Ramos (cell line): ENCODE data around the gene C4orf50.

ENCODE experiments used
- in situ Hi-C: fragments of 300-500 bp; cut with MboI; formaldehyde crosslinking; loops from one replicate; pipeline ENCODE4 v1.14.3; 2022; ENCODE audit warnings: low sequenced_read_pairs; ENCODE audit not compliant: unreplicated experiment

The C4orf50 gene

DNA sequence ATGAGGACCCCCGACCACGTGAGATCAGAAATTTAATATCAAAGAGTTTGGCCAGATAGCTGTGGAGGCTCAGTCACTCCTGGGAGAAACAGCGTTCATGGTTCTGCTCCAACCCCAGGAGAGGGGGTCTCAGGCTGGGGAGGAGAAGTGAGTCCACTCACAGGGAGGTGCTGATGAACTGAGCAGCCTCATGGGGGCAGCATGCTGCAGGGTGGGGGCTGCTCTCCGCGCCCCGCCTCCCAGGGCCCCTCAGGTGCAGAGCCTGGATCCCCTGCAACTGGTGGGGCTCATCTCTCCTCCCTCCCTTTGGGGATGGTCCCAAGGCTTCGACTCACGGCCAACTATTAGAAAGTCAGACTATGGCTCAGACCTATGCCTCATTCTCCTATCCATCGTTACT is 26.6 kb upstream of the C4orf50 start:
- in situ Hi-C loops: no loop called here

DNA sequence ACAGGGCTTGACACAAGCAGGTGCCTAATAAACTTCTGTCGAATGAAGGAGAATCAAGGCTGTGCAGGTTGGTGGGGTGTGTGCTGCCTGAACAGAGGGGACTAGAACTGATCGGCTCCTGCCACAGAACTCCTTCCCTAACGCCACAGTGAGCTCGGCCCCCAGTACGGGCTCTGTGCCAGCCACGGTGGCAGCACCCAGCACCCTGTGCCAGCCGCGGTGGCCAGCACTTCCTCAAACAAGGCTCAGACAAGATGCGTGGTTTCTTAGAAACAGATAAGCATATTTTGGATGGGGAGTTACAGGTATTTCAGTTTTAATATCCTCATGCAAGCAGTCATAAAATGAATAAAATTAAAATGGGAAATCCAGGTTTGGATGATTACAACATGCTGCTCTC is 26.0 kb upstream of the C4orf50 start:
- in situ Hi-C loops: no loop called here

DNA sequence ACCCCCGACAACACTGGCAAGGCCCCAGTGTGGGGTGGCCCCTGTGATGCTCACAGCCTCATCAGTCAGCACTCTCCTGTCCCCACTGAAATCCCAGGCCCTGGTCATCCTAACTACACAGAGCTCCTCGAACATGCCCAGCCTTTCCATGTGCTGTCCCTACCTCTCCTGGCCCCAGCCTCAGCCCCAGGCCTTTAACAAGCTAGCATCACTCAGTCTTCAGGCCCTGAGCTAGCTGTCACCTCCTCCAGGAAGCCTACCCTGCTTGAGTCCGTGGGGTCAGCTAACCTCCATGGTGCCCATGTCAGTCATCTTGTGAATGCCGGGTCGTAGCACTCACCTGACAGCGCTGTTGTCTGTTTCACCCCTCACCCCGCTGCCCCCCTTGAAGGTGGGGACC is 25.6 kb upstream of the C4orf50 start:
- in situ Hi-C loops: no loop called here

- in situ Hi-C loops: no loop called here
These were observed 25.0 kb upstream of the C4orf50 start for GRCh38 chr4:6043188-6043587.

DNA sequence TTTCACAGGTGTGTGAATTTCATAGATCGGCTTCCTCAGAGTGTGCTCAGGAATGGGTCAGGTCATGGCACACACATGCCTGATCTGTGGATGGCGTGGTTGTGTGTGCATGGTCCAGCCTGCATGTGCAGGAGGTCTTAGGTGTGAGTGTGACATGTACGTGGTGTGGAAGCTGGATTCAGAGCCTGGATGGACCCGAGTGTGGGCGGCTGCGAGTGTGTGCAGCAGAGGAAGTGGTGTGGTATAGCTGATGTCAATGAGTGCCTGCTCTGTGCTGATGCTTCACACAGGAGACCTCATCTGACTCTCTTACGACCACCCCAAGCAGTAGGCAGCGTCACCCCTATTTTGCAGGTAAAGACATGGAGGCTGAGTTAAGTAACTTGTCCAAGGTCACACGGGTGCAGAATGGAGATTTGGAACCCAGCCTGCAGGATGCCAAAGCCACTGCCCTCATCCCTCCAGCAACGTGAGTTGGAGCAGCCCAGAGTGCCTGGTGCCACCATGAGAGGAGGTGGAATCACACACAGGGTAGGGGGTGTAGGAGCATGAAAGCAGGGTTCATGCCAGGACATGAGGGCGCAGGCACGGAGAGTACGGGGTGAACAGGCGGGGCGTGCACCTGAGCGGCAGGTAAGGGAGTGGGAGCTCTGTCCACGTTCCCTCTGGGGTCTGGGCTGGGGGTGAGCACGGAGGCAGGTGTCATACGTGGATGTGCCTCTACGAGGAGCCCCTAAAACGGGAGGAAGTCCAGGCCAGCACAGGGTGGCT is 24.2 kb upstream of the C4orf50 start:
- in situ Hi-C loops: no loop called here

GRCh38 chr4:6041800-6042199 is 23.6 kb upstream of the C4orf50 start:
- in situ Hi-C loops: no loop called here

GRCh38 chr4:6038711-6039110 is 20.5 kb upstream of the C4orf50 start:
- in situ Hi-C loops: no loop called here

DNA sequence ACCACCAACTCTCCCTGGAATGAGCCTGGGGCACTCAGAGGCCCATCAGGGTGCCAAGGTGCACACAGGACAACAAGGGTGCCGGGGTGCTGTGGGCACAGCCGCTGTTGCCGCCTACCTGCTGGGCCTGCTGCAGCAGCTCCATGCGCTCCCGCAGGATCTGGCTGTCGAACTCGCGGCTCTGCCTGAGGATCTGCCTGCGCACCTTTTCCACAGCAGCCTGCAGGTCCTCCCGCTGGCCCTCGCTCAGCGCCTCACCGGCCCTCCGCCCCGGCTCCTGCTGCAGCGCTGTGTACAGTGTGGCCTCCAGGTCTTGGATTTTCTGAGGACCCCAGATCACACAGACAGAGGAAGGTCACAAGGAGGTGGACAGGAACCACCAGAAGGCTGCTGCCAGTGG is 17.6 kb upstream of the C4orf50 start:
- in situ Hi-C loops: no loop called here

DNA sequence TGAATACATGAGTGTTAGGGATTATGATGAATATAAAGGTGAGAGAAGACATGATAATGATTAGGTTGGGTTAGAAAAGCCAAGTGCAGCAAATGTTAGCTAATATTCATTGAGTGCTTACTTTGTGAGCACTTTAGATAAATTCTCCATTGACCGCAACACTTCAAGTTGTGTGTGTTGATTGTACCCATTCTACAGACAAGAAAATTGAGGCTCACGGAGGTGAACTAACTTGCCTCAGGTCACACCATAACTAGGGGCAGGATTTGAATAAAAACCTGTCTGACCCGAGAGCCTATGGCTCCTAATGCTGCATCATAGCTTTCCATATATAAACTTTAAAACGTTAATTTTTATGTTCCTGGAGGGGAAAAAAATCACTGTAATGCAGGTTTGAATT is 15.2 kb upstream of the C4orf50 start:
- in situ Hi-C loops: no loop called here

GRCh38 chr4:6032249-6033244 is 14.3 kb upstream of the C4orf50 start:
- in situ Hi-C loops: no loop called here

GRCh38 chr4:6031846-6032245 is 13.6 kb upstream of the C4orf50 start:
- in situ Hi-C loops: no loop called here

GRCh38 chr4:6030679-6031078 is 12.4 kb upstream of the C4orf50 start:
- in situ Hi-C loops: no loop called here

GRCh38 chr4:6029254-6029653 is 11.0 kb upstream of the C4orf50 start:
- in situ Hi-C loops: no loop called here

DNA sequence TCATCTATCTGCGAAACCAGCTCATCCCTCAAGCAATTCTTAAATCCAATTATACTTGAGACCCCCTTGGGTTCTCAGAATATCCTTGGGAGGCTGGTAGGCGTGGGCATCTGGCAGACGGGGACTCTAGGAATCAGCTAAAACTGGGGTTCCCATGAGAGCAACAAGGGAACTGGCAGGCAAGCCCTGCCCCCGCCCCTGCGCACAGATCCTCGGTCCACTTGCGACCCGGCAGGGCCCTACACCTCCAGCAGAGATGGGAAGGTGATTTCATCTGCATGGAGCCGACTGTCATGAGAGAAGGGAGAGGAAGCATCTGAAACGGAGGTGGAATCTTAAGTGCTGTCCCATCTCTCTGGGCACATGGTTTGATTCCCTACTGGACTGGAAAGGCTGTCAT is 9.9 kb upstream of the C4orf50 start:
- in situ Hi-C loops: no loop called here

DNA sequence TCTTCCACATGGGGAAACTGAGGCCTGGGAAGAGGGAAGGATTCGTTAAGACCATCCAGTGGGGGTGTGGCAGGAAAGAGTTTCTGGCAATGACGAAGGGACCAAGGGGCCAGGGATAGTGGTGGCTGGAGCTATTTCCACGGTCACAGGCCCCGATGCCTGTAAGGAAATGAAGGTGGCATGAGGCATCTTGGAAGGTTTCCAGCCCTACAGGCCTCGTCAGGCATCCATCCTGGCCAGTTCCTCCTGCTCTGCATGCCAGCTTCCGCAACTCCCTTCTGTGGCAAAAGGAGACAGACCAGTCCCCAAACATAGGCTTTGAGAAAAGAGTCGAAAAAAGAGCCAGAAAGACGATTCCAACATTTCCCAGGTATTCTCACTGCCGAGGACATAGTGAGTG is 9.2 kb upstream of the C4orf50 start:
- in situ Hi-C loops: no loop called here

GRCh38 chr4:6024313-6024960 is 6.2 kb upstream of the C4orf50 start:
- in situ Hi-C loops: no loop called here

DNA sequence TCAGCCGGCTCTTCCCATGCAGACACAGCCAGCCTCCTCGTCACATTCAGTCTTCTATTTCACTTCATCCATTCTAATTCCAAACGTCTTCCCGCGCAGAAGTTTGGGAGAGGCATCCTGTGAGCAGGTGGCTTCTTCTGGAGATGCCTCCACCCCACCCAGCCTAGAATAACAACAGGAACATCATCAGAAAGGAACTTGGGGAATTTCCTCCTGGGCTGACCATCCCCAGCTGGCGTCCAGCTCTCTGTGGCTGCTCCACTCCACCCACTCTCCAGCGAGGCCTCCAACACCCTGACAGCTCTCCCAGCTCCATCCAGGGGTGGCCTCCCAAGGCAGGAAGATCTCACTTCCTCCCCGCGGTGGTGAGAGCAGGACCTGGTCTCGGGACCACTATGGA is 5.5 kb upstream of the C4orf50 start:
- in situ Hi-C loops: no loop called here

- in situ Hi-C loops: no loop called here
These were observed 4.5 kb upstream of the C4orf50 start for GRCh38 chr4:6022607-6023288.

- in situ Hi-C loops: no loop called here
These were observed 3.8 kb upstream of the C4orf50 start for GRCh38 chr4:6021831-6022606.

DNA sequence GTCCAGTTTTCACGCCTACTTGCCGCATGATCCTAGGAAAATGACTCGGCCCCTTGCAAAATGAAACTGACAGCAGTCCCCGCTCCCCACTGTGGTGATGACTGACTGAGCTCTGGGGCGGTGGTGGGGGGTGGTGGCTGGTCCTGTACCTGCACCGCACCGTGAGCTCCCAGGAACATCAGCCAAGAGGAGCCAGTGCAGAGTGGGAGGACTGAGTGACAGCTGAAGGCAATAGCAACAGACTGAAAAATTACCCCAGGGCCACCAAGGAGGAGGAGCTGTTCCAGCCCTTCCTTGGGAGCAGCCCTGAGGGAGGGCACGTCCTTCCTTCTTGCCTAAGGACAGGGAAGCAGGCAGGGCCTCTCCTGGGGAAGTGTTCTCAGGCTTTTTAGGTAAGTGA is 2.4 kb upstream of the C4orf50 start:
- in situ Hi-C loops: no loop called here
